Activated gamma-delta T cell (primary cell): Measurements from ENCODE around the gene PDE6H.

Source experiments
- DNase-seq: peaks from one replicate; lab custom pipeline; 2025; lab: John Stamatoyannopoulos, UW
- total RNA-seq, 2 donors: gene quantifications; one replicate each; lab custom pipeline; 2026; lab: John Stamatoyannopoulos, UW

Gene PDE6H
- 0 reads per million in 2 donors for total RNA-seq

- DNase-seq, result no peak
Measured at GRCh38 chr12:14972816-14973215, at the start of gene PDE6H. Gene PDE6H, plus strand, starts transcription at chr12:14973042. Its CDS starts 4,971 bp downstream, at chr12:14978013.

- no peak for DNase-seq
Measured at GRCh38 chr12:14923944-14924343, 48.9 kb upstream of the PDE6H start.

GRCh38 chr12:14924541-14924940 lies 48.3 kb upstream of the PDE6H start:
- no peak for DNase-seq

GRCh38 chr12:14927267-14927666 lies 45.6 kb upstream of the PDE6H start:
- DNase-seq, result no peak

GRCh38 chr12:14928931-14929330 lies 43.9 kb upstream of the PDE6H start:
- DNase-seq, result no peak

GRCh38 chr12:14930299-14930698 lies 42.5 kb upstream of the PDE6H start:
- no peak for DNase-seq

GRCh38 chr12:14931359-14931758 lies 41.5 kb upstream of the PDE6H start:
- DNase-seq, result no peak

- no peak for DNase-seq
Measured at GRCh38 chr12:14931791-14932560, 40.9 kb upstream of the PDE6H start.

GRCh38 chr12:14934511-14934910 lies 38.3 kb upstream of the PDE6H start:
- no peak for DNase-seq

- DNase-seq, result no peak
Measured at GRCh38 chr12:14935031-14935430, 37.8 kb upstream of the PDE6H start.

GRCh38 chr12:14936224-14936861 lies 36.5 kb upstream of the PDE6H start:
- no peak for DNase-seq

- DNase-seq, result no peak
Measured at GRCh38 chr12:14937014-14937413, 35.8 kb upstream of the PDE6H start.

GRCh38 chr12:14937689-14938088 lies 35.2 kb upstream of the PDE6H start:
- DNase-seq, result no peak

- DNase-seq, result no peak
Measured at GRCh38 chr12:14938301-14938700, 34.5 kb upstream of the PDE6H start, which contains the start of gene ERP27. Gene ERP27, minus strand, starts transcription at chr12:14938537. Its CDS starts 29 bp downstream, at chr12:14938508.

- no peak for DNase-seq
Measured at GRCh38 chr12:14941369-14941768, 31.5 kb upstream of the PDE6H start.

- DNase-seq, result no peak
Measured at GRCh38 chr12:14942196-14942931, 30.5 kb upstream of the PDE6H start.

GRCh38 chr12:14946162-14946561 lies 26.7 kb upstream of the PDE6H start:
- DNase-seq, result no peak

- DNase-seq, result no peak
Measured at GRCh38 chr12:14946861-14947260, 26.0 kb upstream of the PDE6H start.

- no peak for DNase-seq
Measured at GRCh38 chr12:14948672-14949071, 24.2 kb upstream of the PDE6H start.

- DNase-seq, result no peak
Measured at GRCh38 chr12:14949631-14950030, 23.2 kb upstream of the PDE6H start.

GRCh38 chr12:14950421-14950820 lies 22.4 kb upstream of the PDE6H start:
- no peak for DNase-seq

- DNase-seq, result no peak
Measured at GRCh38 chr12:14950982-14951746, 21.7 kb upstream of the PDE6H start.
